ENCODE data around the gene AFF2. TPM values are rescaled to one million over a fixed set of nuclear protein-coding genes. Genes with fewer than 3 reads are reported as not detected.

Gene AFF2
- total RNA-seq, 2 experiments from 2014 or later = 0.48 to 0.78 TPM

DNA sequence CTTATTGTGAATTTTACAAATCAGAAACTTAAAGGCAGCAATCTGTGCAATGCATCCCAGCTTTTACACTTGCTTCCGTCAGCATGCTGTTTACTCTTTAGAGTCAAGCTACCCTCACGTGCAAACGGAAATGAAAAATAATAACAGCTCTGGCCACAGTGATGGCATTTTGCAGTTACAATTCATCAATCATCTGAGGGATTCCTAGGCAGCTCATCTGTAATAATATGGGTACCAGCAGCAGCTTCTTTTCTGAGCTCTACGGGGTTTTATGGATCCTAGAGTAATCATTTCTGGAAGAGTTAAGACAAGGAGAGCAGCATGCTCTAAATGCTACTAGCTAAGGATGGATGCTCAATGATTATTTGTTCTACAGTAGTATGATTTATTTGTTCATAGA lies 313.6 kb downstream of the AFF2 start:
- ChIA-PET POLR2A (no interaction called here), CTCF (no interaction called here)

DNA sequence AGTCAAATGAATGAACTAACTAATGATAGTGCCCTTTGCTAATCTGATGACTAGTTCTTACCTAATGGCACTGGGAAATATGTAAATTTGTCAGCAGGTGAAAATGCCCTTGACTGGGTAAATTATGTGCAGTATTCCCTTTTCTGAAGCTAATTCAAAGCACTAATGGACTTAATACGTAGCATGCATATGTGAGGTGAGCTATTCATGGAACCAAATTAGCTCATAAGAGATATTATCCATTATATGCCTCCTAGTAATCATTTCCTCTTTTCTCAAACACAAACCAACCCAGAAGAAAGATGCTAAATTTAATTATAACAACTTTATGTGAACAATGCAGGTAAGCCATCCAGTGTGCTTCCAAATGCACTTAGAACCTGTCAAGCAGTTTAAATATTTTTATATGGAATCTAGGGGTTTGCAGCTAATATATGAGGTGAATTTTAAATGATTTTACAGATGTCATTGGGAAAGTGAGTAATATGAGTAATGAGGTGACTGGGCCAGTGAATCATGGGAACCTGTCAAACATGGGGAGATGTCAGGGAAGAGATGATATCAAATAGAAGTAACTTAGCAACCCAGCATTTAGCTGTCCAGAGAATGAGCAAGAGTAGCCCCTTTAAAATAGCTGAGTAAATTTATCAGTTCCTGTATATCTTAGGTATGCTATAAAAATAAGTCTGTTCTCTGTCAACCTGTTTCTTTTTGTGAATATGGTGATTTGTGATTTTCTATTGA lies 315.0 kb downstream of the AFF2 start:
- ChIA-PET POLR2A (no interaction called here), CTCF (no interaction called here)

DNA sequence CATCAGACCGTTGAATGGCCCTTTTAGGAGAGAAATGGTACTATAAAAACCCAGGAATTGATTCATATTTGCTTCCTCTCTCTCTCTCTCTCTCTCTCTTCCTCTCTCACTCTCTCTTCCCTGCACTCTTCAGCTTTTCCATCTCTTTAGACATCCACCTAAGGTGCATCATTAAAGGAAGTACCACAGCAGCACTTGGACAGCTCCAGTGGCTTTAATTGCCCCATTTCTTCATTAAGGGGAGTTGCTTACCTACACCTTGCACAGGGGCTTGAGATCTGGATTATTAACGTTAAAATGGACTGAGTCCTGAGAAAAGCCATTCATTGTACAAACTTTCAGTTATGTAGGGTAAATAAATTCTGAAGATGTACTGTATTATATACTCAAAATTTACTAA lies 323.6 kb downstream of the AFF2 start:
- ChIA-PET POLR2A (no interaction called here), CTCF (no interaction called here)

DNA sequence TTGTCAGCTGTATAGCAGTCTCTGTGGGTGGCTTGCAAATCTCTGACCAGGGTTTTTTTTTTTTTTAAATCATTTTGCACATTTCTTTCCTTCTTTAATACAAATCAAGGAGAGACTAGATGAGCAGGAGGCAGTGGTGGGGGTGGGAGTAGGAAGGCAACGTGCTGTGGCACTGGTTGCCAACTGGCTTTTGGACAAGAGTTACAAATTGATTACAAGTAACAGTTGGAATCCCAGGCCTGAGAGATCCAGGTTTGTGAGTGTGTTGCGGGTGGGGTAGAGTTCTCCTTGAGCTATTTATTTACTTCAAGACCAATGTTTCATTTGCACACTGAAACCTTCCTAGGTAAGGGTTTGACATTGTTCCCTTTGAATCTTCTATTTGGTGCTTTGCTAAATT lies 325.3 kb downstream of the AFF2 start:
- POLR2A ChIA-PET = no interaction called here
- CTCF ChIA-PET = no interaction called here

DNA sequence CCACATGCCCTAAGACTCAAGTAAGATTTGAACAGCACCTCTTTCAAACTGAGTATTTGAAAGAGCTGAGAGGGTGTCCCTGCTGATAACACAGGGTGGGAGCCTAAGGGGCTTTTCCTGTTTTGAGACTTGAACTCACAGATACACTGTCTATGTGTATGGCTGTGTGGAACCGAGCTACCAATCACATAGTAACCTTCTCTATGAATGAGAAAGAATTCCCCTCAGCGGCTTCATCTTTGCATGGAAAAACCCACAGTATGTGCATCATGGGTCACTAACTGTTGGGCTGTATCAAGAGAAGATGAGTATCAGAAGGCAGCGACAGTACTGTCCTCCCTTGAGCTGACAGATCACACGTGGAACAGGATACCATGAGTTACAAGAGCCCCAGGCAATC lies 336.3 kb downstream of the AFF2 start:
- ChIA-PET POLR2A (no interaction called here), CTCF (no interaction called here)

DNA sequence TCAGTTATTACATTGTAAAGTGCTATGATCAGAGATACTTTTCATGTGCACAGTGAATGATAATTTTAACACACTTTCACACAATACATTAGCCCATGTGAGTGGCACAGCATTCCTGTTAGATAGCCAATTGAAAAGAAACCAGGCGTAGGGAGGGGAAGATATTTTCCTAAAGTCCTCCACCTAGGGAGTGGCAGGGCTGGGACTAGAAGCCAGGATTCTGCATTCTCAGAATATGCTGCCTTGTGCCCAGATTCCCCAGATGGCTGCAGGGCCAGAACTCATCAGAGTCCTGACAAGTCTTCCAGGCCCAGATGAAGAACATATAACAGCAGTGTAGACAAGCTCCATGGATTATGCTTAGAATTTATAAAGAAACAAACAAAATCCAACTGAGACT lies 350.2 kb downstream of the AFF2 start:
- CTCF ChIA-PET = no interaction called here
- POLR2A ChIA-PET = no interaction called here

DNA sequence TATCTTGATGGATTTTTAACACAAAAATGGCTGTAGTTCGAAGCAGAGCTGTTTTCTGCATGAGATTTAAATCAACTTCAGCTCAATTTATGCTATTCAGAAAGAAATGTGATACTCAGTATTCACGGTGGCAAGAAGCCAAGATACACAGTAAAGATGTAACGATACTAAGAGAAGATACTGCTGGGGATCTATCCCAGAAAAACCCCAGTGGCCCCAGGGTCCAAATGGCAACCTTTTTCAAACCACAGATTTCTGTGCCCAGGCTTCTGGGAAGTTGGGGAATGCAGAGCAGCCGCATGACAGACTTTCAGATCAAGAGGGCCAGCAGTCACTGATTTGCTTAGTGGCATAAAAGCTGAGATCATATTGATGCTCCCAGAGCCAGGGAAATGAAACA lies 353.9 kb downstream of the AFF2 start:
- CTCF ChIA-PET = no interaction called here
- POLR2A ChIA-PET = no interaction called here

DNA sequence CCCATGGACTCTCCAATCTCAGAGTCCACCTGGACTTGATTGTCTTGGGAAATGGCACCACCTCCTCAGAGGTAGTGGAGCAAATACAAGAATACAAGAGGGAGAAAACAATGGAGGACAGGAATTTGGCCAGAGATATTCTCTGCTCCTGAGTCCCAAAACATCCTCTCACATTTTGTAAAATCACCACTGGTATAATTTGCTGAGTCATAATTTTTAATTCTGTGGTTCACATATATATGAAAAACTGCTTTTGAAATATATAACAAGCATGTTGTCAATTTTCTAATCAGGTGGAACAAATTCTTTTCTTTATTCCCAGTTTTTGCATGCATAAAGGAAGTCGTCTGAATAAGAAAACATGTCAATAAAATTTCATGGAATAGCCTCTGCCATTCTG lies 356.1 kb downstream of the AFF2 start:
- POLR2A ChIA-PET = no interaction called here

DNA sequence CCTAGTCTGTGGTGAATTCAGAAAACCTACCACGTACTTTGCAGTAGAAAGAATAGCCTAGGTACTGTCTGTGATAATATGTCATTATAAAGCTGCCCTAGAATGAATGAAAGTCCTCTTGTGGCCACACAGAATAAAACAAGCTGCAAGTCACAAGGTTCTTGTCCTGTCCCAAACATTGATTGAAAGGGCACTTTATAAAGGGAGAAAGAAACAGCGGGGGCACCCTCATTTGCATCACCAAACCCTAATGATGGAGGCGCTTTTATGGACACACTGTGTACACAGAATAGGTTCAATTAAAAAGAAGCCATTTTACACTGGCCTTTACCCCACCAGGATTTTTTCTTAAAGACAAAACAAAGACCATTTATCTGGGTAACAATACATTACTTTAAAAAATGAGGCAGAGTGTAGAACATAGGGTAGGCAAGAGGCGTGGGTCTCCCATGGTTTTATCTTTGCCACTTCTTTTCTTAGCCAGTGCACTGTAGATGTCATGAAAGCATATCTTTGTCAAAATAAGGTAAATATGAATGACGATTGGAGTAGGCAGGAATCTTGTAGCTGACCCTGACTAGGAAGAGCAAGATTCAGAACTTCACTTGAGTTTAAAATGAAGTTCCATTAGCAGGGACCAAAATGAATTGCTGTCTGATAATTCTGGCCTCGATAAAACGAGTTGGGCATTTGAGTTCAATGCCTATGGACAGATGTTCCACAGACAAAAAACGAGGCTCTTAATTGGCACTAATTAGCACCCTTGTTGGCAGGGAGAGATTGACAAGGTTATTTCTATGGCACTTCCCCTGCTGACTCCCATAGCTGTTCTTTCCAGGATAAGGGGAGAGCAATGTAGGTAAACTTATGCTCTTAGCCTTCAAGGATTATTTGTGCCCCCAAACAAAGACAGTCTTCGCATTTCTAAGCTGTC lies 365.1 kb downstream of the AFF2 start:
- ChIA-PET CTCF (no interaction called here), POLR2A (no interaction called here)

More for the DNA sequence above, 356.1 kb downstream of the AFF2 start:
- CTCF ChIA-PET = no interaction called here

DNA sequence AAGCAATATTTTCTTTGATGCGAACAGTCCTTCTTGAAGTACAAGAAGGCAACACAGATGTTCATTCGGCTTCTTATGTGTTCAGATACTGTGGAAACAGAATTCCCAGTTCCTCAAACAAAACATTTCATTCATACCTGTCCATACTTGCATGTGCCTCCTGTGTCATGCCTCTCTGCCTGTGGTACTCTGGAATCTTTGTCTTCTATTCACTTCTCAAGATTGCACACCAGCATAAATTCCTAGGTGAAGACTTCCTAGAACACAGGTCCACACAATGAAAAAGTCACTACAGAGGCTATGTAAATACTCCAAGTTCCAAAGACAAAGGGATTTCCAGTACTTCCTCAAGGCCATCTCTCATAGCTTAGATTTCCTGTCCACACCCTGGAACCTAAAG lies 367.2 kb downstream of the AFF2 start:
- ChIA-PET POLR2A (no interaction called here), CTCF (no interaction called here)

DNA sequence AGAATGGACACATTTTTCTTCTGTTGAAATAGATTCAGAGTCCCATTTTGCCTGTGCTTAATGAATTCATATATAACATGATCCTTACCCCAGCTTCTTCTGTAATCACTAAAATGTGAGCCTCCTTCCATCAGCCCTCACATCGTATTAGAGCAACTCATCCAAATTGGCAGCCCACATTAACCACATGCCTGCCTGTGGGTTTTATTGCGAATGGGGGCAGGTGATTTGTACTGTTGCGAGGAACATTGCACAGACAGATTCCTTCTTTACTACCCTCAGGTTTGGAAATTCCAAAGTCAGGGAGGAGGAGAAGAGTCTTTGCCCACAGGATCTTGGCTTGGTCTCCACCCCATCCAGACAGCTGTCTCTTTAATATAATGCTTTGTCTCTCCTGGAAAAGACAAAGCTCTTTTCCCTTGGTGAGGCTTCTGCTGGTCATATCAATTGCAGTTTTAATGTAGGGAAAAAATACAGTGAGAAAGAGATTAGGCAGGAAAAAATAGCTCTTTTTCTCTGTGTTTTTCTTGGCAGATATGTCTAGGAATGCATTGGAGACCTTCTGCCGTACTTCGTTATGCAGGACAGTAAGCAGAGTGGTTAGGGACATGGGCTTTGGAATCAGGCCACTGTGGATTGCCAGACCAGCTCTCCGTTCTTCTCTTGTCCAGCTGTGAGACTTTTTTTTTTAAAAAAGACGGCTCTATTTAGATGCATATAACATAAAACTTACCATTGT lies 371.2 kb downstream of the AFF2 start:
- ChIA-PET CTCF (no interaction called here), POLR2A (no interaction called here)

DNA sequence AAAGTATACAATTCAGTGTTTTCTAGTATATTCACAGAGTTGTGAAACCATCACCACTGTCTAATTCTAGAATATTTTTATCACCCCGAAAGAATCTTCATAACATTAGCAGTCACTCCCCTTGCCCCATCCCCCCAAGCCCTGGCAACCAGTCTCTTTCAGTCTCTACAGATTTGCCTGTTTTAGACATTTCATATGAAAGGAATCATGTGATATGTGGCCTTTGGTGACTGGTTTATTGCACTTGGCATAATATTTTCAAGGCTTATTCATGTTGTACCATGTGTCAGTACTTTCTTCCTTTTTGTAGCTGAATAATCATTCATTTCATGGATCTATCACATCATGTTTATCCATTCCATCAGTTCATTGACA lies 371.7 kb downstream of the AFF2 start:
- POLR2A ChIA-PET = no interaction called here

DNA sequence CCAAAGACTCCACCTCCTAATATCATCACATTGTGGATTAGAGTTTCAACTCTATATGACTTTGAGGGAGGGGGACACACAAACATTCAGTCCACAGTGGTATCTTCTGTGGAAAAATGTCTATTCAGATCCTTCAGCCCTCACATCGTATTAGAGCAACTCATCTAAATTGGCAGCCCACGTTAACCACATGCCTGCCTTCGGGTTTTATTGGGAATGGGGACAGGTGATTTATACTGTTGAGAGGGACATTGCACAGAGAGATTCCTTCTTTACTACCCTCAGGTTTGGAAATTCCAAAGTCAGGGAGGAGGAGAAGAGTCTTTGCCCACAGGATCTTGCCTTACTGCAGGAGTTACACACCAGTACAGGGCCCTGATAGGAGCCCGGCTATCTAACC lies 372.5 kb downstream of the AFF2 start:
- CTCF ChIA-PET = no interaction called here
- POLR2A ChIA-PET = no interaction called here

More for the DNA sequence above, 371.7 kb downstream of the AFF2 start:
- CTCF ChIA-PET = no interaction called here

DNA sequence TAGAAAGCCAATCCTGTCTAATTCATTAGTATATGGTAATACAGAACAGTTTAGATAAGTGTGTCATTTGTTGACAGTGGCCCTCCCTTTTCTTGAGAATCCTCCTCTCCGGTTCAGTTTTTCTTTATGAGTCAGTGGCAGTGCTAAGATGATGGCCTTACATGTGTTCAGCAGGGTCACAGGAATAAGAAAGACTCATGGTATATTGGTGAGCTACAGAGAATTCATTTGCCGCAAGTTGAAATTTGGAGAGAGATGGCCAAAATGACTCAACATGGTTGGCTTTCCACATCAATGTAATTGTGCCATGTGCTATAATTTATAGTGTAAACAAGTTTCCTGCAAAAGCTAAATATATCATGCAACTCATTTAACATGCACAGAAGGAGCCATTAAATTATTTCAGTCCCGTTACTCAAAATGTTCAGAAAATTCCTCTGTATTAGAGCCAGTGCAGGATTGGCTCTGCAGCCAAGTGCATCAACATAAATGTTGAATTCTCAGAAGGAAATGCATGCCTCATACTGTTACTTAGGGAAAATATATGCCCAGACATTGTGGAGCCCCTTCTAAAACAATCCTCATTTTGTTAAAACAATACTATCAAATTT lies 374.3 kb downstream of the AFF2 start:
- ChIA-PET POLR2A (no interaction called here), CTCF (no interaction called here)

DNA sequence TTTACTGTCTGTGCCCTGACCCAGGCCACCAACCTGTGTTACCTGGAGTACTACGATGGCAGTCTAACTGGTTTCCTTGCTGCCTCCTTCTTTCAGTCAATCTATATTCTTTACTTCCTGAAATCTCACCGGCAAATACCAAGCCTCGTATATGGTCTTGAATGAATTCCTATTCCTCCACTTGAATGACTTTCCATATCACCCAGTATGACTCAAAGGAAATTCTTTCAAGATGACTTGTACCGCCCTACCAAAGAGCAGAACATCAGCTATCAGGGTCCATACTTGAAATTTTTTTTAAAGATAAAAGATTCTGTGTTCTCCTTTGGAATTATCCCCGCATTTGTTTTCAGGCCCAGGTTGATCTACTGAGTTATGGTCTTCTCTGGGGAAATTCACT lies 378.0 kb downstream of the AFF2 start:
- POLR2A ChIA-PET = no interaction called here
- CTCF ChIA-PET = no interaction called here

DNA sequence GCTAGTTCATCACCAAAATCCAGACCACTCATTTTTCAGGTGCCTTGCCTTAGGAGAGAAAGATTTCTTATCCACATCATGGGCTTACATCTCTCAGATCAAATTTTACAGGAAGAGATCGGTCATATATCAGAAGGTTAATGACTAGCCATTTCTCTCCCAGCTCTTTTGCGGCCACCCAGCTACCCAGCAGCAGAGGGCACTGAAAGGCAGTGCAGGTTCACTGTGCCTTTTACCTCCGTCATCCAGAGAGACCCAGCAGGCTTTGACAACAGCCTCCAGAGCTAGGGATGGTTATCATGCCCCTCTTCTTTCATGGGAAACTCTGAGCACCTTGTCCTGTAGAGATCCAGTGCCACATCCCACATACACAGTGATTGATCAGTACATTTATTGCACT lies 384.8 kb downstream of the AFF2 start:
- CTCF ChIA-PET = no interaction called here
- POLR2A ChIA-PET = no interaction called here

DNA sequence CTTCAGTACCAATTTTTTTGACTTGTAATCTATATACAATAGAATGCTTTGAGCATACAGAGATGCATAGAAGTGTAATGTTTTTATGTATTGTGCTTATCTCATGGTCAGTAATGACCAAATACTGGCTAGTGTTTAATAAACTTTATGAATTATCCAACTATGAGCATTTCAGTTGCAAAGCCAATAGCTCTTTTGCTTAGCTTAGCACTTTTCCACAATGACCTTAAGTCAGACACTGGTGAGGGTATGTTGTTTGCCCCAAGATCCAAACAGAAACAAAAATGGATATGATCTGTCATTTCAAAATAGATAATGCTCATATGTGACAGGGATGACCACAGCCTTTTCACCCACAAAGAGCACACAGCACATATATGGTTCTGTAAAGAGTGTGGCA lies 393.0 kb downstream of the AFF2 start:
- POLR2A ChIA-PET = no interaction called here

DNA sequence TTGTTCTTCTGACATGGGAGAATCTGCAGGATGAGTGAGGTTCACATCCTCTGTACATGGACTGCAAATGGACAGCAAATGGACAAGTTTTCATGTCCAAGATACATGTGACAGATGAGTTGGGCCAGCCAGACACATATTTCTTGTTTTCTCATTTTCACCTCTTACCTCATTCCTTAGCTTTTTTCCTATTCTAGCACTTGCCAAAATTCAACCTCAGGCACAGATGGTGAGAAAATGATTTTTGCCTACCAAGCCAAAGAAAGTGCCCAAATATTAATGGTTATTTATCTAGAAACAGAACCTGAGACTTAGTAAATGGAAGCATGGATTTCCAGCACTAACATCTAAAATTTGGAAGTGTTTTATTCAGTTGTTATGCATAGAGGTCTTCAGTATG lies 402.2 kb downstream of the AFF2 start:
- CTCF ChIA-PET = no interaction called here
- POLR2A ChIA-PET = interaction anchor here (0.7 kb wide), 1 partner anchor 66 kb away, joined by 3 read pairs; no protein-coding TSS in a partner anchor

More for the DNA sequence above, 393.0 kb downstream of the AFF2 start:
- CTCF ChIA-PET = no interaction called here

DNA sequence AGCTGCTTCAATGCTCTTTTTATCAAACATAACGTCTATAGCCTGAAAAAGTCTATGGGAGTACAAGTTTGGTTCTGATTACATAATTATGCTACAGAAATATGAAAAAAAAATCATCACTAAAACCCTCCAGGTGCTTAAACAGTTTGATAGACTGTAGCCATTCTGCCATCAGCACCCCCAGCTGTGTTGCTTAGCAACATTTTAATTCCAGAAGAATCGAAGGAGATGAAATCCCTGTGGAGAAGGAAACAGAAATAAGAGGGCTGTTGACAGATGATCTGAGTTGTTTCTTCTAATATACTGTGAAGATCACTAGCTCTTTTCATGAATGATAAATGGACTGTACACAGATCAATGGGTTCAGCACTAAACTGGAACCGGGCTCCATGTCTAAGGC lies 402.8 kb downstream of the AFF2 start:
- ChIA-PET CTCF (no interaction called here), POLR2A (interaction anchor here (0.7 kb wide), 1 partner anchor 65 kb away, joined by 3 read pairs; no protein-coding TSS in a partner anchor)

DNA sequence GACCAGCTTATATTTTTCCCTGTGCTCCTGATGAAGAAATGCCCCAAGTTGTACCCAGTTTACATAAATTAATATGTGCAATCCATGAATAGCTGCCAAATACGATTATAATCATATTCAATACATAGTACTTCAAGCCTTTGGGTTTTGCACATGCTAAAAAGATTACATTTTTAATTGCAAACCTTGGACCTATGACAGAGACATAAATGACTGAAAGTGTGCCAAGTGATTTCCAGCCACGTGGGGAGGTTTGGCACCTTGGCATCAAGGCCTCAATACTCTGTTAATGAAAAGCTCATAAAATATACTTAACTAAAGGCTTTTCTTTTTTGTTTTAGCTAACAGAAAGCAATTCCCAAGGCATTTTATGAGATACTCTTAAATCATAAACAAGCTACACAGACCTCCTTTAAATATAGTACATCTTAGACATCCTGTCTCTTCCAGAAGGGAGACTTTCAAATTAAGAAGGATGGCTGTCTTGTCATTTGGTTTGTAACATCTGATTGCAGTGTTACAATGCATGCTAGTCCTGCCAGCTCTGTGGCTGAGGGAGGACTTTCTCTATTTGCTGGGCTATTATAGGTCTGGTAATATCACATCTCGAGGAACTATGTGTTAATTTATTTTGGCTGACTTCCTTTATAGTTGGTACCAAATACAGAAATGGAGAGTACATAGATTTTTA lies 404.1 kb downstream of the AFF2 start:
- ChIA-PET CTCF (no interaction called here), POLR2A (no interaction called here)

Measured in activated CD8-positive, alpha-beta memory T cell treated with anti-CD3 and anti-CD28 coated beads for 36 hours (primary cell).